ENCODE data around the gene ITGB3BP. TPM values are rescaled to one million over a fixed set of nuclear protein-coding genes. Genes with fewer than 3 reads are reported as not detected.

Gene ITGB3BP
- total RNA-seq, 4 donors from 2014 or later: 3.5 to 19.9 (median 6.1) TPM

GRCh38 chr1:63534406-63534805 is 11.4 kb upstream of the ITGB3BP start:
- DNase-seq (ENCODE audit: low spot score): no peak
- ATAC-seq (ENCODE audit: low FRiP score): no peak
- TF ChIP-seq CTCF (IDR thresholded peaks at IDR 0.05): no peak

- ATAC-seq (ENCODE audit: low FRiP score): no peak
- TF ChIP-seq CTCF (IDR thresholded peaks at IDR 0.05): no peak
- DNase-seq (ENCODE audit: low spot score): no peak
Measured at GRCh38 chr1:63533931-63534330, 10.9 kb upstream of the ITGB3BP start.

GRCh38 chr1:63532727-63533126 is 9.7 kb upstream of the ITGB3BP start:
- ATAC-seq (ENCODE audit: low FRiP score) (no peak), DNase-seq (ENCODE audit: low spot score) (no peak)
- no peak for TF ChIP-seq CTCF (IDR thresholded peaks at IDR 0.05)

GRCh38 chr1:63524201-63524600 is 1.2 kb upstream of the ITGB3BP start:
- no peak for DNase-seq (ENCODE audit: low spot score)
- no peak for TF ChIP-seq CTCF (IDR thresholded peaks at IDR 0.05)
- no peak for ATAC-seq (ENCODE audit: low FRiP score)

- DNase-seq (ENCODE audit: low spot score): no peak
- TF ChIP-seq CTCF (IDR thresholded peaks at IDR 0.05): no peak
- peak; percentile 42 for ATAC-seq (ENCODE audit: low FRiP score)
Measured at GRCh38 chr1:63523738-63524137, 713 bp upstream of the ITGB3BP start.

GRCh38 chr1:63516629-63517028 is 6.4 kb downstream of the ITGB3BP start:
- ATAC-seq (ENCODE audit: low FRiP score): no peak
- DNase-seq (ENCODE audit: low spot score): no peak
- no peak for TF ChIP-seq CTCF (IDR thresholded peaks at IDR 0.05)

GRCh38 chr1:63512584-63512983 is 10.4 kb downstream of the ITGB3BP start:
- ATAC-seq (ENCODE audit: low FRiP score): no peak
- no peak for DNase-seq (ENCODE audit: low spot score)
- no peak for TF ChIP-seq CTCF (IDR thresholded peaks at IDR 0.05)
